ENCODE data around the gene ZBTB42.

DNA sequence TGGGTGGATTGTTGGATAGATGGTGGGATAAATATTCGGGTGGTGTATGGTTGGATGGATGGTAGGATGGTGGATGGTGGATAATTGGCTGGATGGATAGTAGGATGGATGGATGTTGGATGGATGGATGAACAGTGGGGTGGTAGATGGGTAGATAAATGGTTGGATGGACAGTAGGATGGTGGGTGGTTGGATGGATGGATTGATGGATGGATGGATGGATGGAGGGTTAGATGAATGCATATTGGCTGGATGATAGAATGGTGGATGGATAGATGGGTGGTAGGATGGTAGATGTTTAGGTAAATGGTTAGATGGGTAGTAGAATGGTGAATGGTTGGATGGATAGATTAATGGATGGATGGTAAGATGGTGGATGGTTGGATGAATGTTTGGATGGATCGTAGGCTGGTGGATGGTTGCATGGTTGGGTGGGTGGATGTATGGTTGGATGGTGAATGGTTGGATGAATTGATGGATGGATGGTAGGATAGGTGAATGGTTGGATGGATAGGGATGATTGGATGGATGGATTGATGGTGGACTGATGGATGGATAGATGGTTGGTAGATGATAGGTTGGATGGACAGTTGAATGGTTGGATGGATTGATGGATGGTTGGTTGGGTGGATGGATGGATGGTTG lies 23.6 kb downstream of the ZBTB42 start:
- TF ChIP-seq, protein P1, sequence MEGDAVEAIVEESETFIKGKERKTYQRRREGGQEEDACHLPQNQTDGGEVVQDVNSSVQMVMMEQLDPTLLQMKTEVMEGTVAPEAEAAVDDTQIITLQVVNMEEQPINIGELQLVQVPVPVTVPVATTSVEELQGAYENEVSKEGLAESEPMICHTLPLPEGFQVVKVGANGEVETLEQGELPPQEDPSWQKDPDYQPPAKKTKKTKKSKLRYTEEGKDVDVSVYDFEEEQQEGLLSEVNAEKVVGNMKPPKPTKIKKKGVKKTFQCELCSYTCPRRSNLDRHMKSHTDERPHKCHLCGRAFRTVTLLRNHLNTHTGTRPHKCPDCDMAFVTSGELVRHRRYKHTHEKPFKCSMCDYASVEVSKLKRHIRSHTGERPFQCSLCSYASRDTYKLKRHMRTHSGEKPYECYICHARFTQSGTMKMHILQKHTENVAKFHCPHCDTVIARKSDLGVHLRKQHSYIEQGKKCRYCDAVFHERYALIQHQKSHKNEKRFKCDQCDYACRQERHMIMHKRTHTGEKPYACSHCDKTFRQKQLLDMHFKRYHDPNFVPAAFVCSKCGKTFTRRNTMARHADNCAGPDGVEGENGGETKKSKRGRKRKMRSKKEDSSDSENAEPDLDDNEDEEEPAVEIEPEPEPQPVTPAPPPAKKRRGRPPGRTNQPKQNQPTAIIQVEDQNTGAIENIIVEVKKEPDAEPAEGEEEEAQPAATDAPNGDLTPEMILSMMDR (IDR thresholded peaks at IDR 0.05) = no peak
- no peak for TF ChIP-seq POLR2A (IDR thresholded peaks at IDR 0.05)

Measured in ovary (tissue), 3 donors.